Esophagus squamous epithelium (tissue), 4 donors: ENCODE data around the gene SLC39A7.

Source experiments
- POLR2A ChIP-seq, 4 donors: fragments of 450-650 bp; IDR thresholded peaks; one replicate each; pipeline ENCODE4 v1.6.1; 2017; ENCODE audit warnings: antibody characterized with exemption in 4 of 4, mild to moderate bottlenecking in 4 of 4, moderate library complexity in 3 of 4
- TF ChIP-seq, protein P1 (sequence below), 6 experiments: fragments of 450-650 bp in 4 of 6; fragments of 200-600 bp in 2 of 6; sonication (generic) in 2 of 6; IDR thresholded peaks; one replicate each; pipeline ENCODE4 v1.5.1; 2016 to 2019; ENCODE audit warnings: antibody characterized with exemption in 6 of 6, mild to moderate bottlenecking in 4 of 6, moderate library complexity in 4 of 6

- TF ChIP-seq, protein P1, sequence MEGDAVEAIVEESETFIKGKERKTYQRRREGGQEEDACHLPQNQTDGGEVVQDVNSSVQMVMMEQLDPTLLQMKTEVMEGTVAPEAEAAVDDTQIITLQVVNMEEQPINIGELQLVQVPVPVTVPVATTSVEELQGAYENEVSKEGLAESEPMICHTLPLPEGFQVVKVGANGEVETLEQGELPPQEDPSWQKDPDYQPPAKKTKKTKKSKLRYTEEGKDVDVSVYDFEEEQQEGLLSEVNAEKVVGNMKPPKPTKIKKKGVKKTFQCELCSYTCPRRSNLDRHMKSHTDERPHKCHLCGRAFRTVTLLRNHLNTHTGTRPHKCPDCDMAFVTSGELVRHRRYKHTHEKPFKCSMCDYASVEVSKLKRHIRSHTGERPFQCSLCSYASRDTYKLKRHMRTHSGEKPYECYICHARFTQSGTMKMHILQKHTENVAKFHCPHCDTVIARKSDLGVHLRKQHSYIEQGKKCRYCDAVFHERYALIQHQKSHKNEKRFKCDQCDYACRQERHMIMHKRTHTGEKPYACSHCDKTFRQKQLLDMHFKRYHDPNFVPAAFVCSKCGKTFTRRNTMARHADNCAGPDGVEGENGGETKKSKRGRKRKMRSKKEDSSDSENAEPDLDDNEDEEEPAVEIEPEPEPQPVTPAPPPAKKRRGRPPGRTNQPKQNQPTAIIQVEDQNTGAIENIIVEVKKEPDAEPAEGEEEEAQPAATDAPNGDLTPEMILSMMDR (IDR thresholded peaks at IDR 0.05): no peak
- TF ChIP-seq POLR2A (IDR thresholded peaks at IDR 0.05): no peak
These were observed 27.0 kb upstream of the SLC39A7 start for GRCh38 chr6:33173535-33174180.
